ENCODE measurements around the gene BIRC7. TPM values are rescaled to one million over a fixed set of nuclear protein-coding genes. Genes with fewer than 3 reads are reported as not detected.

The BIRC7 gene
- total RNA-seq, 1 experiment from 2014 or later, result 0.17 TPM

DNA sequence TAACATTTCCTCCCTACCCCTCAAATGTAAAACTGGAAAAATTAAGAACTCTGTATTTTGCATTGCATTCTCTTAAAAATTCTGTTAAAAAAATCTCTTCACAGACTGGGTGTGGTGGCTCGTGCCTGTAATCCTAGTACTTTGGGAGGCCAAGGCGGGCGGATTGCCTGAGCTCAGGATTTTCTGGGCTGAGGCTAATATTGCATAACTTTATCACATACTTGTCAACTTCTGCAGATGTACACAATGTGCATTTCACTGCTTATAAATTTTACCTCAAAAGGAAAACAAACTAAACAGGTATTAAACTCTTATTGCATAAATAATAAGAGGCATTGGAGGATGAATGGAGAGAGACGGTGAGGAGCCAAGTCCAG, 40.9 kb upstream of the BIRC7 start:
- CTCF ChIA-PET, result interaction anchor here (1.5 to 2.2 kb wide), 2 partner anchors 20 to 29 kb away, joined by 3 to 8 read pairs; no protein-coding TSS in a partner anchor
- Mint-ChIP-seq H3K4me3 (no peak overlapping the region), H3K27ac (no peak overlapping the region), H3K36me3 (peaks cover 19% of the 10 kb centered on the region), H3K9me3 (no peaks in the 10 kb centered on the region), H3K4me1 (peaks cover 23% of the 10 kb centered on the region), H3K27me3 (ENCODE audit: low read depth) (no peaks in the 10 kb centered on the region)
- ATAC-seq (no peak), DNase-seq (ENCODE audit: low spot score) (no peak)
- POLR2A ChIA-PET, result no interaction called here
- TF ChIP-seq, protein P1, sequence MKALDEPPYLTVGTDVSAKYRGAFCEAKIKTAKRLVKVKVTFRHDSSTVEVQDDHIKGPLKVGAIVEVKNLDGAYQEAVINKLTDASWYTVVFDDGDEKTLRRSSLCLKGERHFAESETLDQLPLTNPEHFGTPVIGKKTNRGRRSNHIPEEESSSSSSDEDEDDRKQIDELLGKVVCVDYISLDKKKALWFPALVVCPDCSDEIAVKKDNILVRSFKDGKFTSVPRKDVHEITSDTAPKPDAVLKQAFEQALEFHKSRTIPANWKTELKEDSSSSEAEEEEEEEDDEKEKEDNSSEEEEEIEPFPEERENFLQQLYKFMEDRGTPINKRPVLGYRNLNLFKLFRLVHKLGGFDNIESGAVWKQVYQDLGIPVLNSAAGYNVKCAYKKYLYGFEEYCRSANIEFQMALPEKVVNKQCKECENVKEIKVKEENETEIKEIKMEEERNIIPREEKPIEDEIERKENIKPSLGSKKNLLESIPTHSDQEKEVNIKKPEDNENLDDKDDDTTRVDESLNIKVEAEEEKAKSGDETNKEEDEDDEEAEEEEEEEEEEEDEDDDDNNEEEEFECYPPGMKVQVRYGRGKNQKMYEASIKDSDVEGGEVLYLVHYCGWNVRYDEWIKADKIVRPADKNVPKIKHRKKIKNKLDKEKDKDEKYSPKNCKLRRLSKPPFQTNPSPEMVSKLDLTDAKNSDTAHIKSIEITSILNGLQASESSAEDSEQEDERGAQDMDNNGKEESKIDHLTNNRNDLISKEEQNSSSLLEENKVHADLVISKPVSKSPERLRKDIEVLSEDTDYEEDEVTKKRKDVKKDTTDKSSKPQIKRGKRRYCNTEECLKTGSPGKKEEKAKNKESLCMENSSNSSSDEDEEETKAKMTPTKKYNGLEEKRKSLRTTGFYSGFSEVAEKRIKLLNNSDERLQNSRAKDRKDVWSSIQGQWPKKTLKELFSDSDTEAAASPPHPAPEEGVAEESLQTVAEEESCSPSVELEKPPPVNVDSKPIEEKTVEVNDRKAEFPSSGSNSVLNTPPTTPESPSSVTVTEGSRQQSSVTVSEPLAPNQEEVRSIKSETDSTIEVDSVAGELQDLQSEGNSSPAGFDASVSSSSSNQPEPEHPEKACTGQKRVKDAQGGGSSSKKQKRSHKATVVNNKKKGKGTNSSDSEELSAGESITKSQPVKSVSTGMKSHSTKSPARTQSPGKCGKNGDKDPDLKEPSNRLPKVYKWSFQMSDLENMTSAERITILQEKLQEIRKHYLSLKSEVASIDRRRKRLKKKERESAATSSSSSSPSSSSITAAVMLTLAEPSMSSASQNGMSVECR (CRISPR knock-in tag; IDR thresholded peaks at IDR 0.05; ENCODE audit: borderline replicate concordance), result no peak
- TF ChIP-seq ESRRA (CRISPR knock-in tag; IDR thresholded peaks at IDR 0.05; ENCODE audit: borderline replicate concordance) (no peak), CBFB (CRISPR knock-in tag; IDR thresholded peaks at IDR 0.05; ENCODE audit: low read depth) (no peak), FOXP1 (CRISPR knock-in tag; IDR thresholded peaks at IDR 0.05; ENCODE audit: borderline replicate concordance) (no peak), RELA (CRISPR knock-in tag; IDR thresholded peaks at IDR 0.05; ENCODE audit: borderline replicate concordance) (no peak)
- TF ChIP-seq, protein P2, sequence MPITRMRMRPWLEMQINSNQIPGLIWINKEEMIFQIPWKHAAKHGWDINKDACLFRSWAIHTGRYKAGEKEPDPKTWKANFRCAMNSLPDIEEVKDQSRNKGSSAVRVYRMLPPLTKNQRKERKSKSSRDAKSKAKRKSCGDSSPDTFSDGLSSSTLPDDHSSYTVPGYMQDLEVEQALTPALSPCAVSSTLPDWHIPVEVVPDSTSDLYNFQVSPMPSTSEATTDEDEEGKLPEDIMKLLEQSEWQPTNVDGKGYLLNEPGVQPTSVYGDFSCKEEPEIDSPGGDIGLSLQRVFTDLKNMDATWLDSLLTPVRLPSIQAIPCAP (CRISPR knock-in tag; IDR thresholded peaks at IDR 0.05), result no peak
- TF ChIP-seq, protein P3, sequence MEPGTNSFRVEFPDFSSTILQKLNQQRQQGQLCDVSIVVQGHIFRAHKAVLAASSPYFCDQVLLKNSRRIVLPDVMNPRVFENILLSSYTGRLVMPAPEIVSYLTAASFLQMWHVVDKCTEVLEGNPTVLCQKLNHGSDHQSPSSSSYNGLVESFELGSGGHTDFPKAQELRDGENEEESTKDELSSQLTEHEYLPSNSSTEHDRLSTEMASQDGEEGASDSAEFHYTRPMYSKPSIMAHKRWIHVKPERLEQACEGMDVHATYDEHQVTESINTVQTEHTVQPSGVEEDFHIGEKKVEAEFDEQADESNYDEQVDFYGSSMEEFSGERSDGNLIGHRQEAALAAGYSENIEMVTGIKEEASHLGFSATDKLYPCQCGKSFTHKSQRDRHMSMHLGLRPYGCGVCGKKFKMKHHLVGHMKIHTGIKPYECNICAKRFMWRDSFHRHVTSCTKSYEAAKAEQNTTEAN (CRISPR knock-in tag; IDR thresholded peaks at IDR 0.05), result no peak

DNA sequence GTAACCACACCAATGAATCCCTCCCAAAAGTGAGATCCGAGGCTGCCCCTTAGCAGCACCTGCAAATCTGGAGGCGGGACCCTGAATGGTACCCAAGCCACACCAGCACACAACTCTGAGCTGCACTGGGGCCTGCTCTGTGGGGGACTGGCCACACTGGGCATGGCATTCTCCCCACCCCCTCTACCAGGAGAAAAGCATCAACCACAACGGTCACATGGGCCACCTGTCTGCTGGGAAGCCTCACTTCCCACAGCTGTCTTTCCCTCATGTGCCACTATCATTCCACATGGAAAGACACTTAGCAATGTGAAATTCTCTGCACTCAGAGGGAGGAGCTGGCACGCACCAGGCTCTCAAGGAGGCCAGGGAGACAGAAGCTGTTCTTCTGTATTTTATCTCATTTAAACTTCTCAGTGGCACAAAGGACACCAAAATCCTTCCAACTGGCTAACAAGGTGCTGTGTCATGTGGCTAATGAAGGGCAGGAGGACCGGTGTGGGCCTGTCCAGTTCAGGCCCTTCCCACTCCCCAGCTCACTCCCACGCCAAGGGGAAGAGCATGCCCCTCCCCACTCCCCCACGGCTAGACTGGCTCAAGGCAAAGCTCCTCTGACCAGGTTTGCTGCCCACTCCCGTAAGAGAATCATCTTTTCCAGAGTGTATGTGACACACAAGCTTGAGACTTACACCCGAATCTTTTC, 38.8 kb upstream of the BIRC7 start:
- ATAC-seq (no peak; the same call in 1 of the 2 replicates), DNase-seq (ENCODE audit: low spot score) (no peak)
- ChIA-PET CTCF (interaction anchor here (0.6 to 4.6 kb wide), 5 partner anchors 13 to 54 kb away, joined by 3 to 30 read pairs (median 5); no protein-coding TSS in a partner anchor), POLR2A (no interaction called here)
- TF ChIP-seq ZNF416 (CRISPR knock-in tag; IDR thresholded peaks at IDR 0.05) (no peak), GABPB1 (CRISPR knock-in tag; IDR thresholded peaks at IDR 0.05) (no peak), ESRRA (CRISPR knock-in tag; IDR thresholded peaks at IDR 0.05; ENCODE audit: borderline replicate concordance) (no peak), JAZF1 (CRISPR knock-in tag; IDR thresholded peaks at IDR 0.05) (no peak)
- TF ChIP-seq, protein P4, sequence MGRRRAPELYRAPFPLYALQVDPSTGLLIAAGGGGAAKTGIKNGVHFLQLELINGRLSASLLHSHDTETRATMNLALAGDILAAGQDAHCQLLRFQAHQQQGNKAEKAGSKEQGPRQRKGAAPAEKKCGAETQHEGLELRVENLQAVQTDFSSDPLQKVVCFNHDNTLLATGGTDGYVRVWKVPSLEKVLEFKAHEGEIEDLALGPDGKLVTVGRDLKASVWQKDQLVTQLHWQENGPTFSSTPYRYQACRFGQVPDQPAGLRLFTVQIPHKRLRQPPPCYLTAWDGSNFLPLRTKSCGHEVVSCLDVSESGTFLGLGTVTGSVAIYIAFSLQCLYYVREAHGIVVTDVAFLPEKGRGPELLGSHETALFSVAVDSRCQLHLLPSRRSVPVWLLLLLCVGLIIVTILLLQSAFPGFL (CRISPR knock-in tag; IDR thresholded peaks at IDR 0.05; ENCODE audit: borderline replicate concordance), result no peak
- TF ChIP-seq, protein P5, sequence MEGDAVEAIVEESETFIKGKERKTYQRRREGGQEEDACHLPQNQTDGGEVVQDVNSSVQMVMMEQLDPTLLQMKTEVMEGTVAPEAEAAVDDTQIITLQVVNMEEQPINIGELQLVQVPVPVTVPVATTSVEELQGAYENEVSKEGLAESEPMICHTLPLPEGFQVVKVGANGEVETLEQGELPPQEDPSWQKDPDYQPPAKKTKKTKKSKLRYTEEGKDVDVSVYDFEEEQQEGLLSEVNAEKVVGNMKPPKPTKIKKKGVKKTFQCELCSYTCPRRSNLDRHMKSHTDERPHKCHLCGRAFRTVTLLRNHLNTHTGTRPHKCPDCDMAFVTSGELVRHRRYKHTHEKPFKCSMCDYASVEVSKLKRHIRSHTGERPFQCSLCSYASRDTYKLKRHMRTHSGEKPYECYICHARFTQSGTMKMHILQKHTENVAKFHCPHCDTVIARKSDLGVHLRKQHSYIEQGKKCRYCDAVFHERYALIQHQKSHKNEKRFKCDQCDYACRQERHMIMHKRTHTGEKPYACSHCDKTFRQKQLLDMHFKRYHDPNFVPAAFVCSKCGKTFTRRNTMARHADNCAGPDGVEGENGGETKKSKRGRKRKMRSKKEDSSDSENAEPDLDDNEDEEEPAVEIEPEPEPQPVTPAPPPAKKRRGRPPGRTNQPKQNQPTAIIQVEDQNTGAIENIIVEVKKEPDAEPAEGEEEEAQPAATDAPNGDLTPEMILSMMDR (IDR thresholded peaks at IDR 0.05), result no peak
- TF ChIP-seq, protein P6, sequence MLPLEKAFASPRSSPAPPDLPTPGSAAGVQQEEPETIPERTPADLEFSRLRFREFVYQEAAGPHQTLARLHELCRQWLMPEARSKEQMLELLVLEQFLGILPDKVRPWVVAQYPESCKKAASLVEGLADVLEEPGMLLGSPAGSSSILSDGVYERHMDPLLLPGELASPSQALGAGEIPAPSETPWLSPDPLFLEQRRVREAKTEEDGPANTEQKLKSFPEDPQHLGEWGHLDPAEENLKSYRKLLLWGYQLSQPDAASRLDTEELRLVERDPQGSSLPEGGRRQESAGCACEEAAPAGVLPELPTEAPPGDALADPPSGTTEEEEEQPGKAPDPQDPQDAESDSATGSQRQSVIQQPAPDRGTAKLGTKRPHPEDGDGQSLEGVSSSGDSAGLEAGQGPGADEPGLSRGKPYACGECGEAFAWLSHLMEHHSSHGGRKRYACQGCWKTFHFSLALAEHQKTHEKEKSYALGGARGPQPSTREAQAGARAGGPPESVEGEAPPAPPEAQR (CRISPR knock-in tag; IDR thresholded peaks at IDR 0.05), result no peak
- TF ChIP-seq, protein P7, sequence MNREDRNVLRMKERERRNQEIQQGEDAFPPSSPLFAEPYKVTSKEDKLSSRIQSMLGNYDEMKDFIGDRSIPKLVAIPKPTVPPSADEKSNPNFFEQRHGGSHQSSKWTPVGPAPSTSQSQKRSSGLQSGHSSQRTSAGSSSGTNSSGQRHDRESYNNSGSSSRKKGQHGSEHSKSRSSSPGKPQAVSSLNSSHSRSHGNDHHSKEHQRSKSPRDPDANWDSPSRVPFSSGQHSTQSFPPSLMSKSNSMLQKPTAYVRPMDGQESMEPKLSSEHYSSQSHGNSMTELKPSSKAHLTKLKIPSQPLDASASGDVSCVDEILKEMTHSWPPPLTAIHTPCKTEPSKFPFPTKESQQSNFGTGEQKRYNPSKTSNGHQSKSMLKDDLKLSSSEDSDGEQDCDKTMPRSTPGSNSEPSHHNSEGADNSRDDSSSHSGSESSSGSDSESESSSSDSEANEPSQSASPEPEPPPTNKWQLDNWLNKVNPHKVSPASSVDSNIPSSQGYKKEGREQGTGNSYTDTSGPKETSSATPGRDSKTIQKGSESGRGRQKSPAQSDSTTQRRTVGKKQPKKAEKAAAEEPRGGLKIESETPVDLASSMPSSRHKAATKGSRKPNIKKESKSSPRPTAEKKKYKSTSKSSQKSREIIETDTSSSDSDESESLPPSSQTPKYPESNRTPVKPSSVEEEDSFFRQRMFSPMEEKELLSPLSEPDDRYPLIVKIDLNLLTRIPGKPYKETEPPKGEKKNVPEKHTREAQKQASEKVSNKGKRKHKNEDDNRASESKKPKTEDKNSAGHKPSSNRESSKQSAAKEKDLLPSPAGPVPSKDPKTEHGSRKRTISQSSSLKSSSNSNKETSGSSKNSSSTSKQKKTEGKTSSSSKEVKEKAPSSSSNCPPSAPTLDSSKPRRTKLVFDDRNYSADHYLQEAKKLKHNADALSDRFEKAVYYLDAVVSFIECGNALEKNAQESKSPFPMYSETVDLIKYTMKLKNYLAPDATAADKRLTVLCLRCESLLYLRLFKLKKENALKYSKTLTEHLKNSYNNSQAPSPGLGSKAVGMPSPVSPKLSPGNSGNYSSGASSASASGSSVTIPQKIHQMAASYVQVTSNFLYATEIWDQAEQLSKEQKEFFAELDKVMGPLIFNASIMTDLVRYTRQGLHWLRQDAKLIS (CRISPR knock-in tag; IDR thresholded peaks at IDR 0.05; ENCODE audit: borderline replicate concordance), result no peak
- TF ChIP-seq, protein P8, sequence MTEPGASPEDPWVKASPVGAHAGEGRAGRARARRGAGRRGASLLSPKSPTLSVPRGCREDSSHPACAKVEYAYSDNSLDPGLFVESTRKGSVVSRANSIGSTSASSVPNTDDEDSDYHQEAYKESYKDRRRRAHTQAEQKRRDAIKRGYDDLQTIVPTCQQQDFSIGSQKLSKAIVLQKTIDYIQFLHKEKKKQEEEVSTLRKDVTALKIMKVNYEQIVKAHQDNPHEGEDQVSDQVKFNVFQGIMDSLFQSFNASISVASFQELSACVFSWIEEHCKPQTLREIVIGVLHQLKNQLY (CRISPR knock-in tag; IDR thresholded peaks at IDR 0.05), result no peak
- no peaks in the 10 kb centered on the region for H3K9me3 Mint-ChIP-seq
- no peaks in the 10 kb centered on the region for H3K27me3 Mint-ChIP-seq (ENCODE audit: low read depth)
- peaks cover 28% of the 10 kb centered on the region for H3K36me3 Mint-ChIP-seq
- peaks cover 23% of the 10 kb centered on the region for H3K4me1 Mint-ChIP-seq
- no peak overlapping the region for H3K4me3 Mint-ChIP-seq
- H3K27ac Mint-ChIP-seq, result peak overlapping the region; percentile 80

All from WTC11 (cell line).